Skeletal muscle satellite cell (primary cell): ENCODE data around the gene GPR183.

Experiments
- H3K27me3 ChIP-seq: 2 replicates; pipeline ENCODE4 v1.7.0; 2013; ENCODE audit warnings: low read length; ENCODE audit not compliant: control insufficient read depth, insufficient read depth
- H3K36me3 ChIP-seq: 2 replicates; pipeline ENCODE4 v1.7.0; 2013; ENCODE audit warnings: mild to moderate bottlenecking, control low read depth, low read length; ENCODE audit not compliant: insufficient read depth
- H3K4me1 ChIP-seq: 2 replicates; pipeline ENCODE4 v1.7.0; 2013; ENCODE audit warnings: low read length; ENCODE audit not compliant: control insufficient read depth, insufficient read depth
- H3K4me2 ChIP-seq: 2 replicates; pipeline ENCODE4 v1.7.0; 2013; ENCODE audit warnings: mild to moderate bottlenecking, low read length
- H3K4me3 ChIP-seq: 2 replicates; pipeline ENCODE4 v1.7.0; 2013; ENCODE audit warnings: low read length
- H3K9ac ChIP-seq: 2 replicates; pipeline ENCODE4 v1.7.0; 2013; ENCODE audit warnings: mild to moderate bottlenecking, low read depth, low read length, moderate library complexity
- H3K9me3 ChIP-seq: replicated peaks from 2 replicates; pipeline ENCODE4 v1.7.0; 2013; ENCODE audit warnings: mild to moderate bottlenecking, control low read depth, low read length

GPR183 gene

GRCh38 chr13:99288089-99288488 is 19.1 kb downstream of the GPR183 start:
- Histone ChIP-seq H3K4me3 (no peak overlapping the region), H3K27me3 (no peaks in the 10 kb centered on the region), H3K9me3 (no peaks in the 10 kb centered on the region), H3K9ac (no peak overlapping the region), H3K4me1 (peaks cover 3% of the 10 kb centered on the region), H3K36me3 (no peaks in the 10 kb centered on the region), H3K4me2 (no peak overlapping the region)

GRCh38 chr13:99287551-99287950 is 19.6 kb downstream of the GPR183 start:
- Histone ChIP-seq H3K4me1 (peaks cover 6% of the 10 kb centered on the region), H3K36me3 (no peaks in the 10 kb centered on the region), H3K4me3 (no peak overlapping the region), H3K27me3 (no peaks in the 10 kb centered on the region), H3K9me3 (no peaks in the 10 kb centered on the region), H3K9ac (no peak overlapping the region), H3K4me2 (no peak overlapping the region)

GRCh38 chr13:99285432-99286182 is 21.6 kb downstream of the GPR183 start:
- no peaks in the 10 kb centered on the region for H3K27me3 ChIP-seq
- no peak overlapping the region for H3K4me2 ChIP-seq
- no peaks in the 10 kb centered on the region for H3K9me3 ChIP-seq
- H3K4me3 ChIP-seq = no peak overlapping the region
- no peaks in the 10 kb centered on the region for H3K36me3 ChIP-seq
- no peak overlapping the region for H3K9ac ChIP-seq
- H3K4me1 ChIP-seq = peaks cover 10% of the 10 kb centered on the region

- H3K4me2 ChIP-seq = no peak overlapping the region
- H3K27me3 ChIP-seq = no peaks in the 10 kb centered on the region
- no peak overlapping the region for H3K4me3 ChIP-seq
- H3K9me3 ChIP-seq = no peaks in the 10 kb centered on the region
- no peaks in the 10 kb centered on the region for H3K36me3 ChIP-seq
- peaks cover 10% of the 10 kb centered on the region for H3K4me1 ChIP-seq
- no peak overlapping the region for H3K9ac ChIP-seq
Observed at GRCh38 chr13:99282264-99283231, 24.7 kb downstream of the GPR183 start.

- no peak overlapping the region for H3K4me2 ChIP-seq
- no peaks in the 10 kb centered on the region for H3K27me3 ChIP-seq
- H3K4me3 ChIP-seq = no peak overlapping the region
- no peak overlapping the region for H3K9ac ChIP-seq
- peaks cover 10% of the 10 kb centered on the region for H3K4me1 ChIP-seq
- no peaks in the 10 kb centered on the region for H3K36me3 ChIP-seq
- no peaks in the 10 kb centered on the region for H3K9me3 ChIP-seq
Observed at GRCh38 chr13:99281811-99282263, 25.4 kb downstream of the GPR183 start.

GRCh38 chr13:99280166-99280565 is 27.0 kb downstream of the GPR183 start:
- Histone ChIP-seq H3K4me1 (peaks cover 10% of the 10 kb centered on the region), H3K9me3 (no peaks in the 10 kb centered on the region), H3K4me2 (no peak overlapping the region), H3K27me3 (no peaks in the 10 kb centered on the region), H3K36me3 (no peaks in the 10 kb centered on the region), H3K9ac (no peak overlapping the region), H3K4me3 (no peak overlapping the region)

GRCh38 chr13:99279637-99280036 is 27.6 kb downstream of the GPR183 start:
- no peak overlapping the region for H3K4me3 ChIP-seq
- peaks cover 13% of the 10 kb centered on the region for H3K4me1 ChIP-seq
- H3K9ac ChIP-seq = no peak overlapping the region
- H3K36me3 ChIP-seq = no peaks in the 10 kb centered on the region
- no peaks in the 10 kb centered on the region for H3K27me3 ChIP-seq
- H3K9me3 ChIP-seq = no peaks in the 10 kb centered on the region
- H3K4me2 ChIP-seq = no peak overlapping the region

GRCh38 chr13:99278843-99279242 is 28.4 kb downstream of the GPR183 start:
- H3K4me2 ChIP-seq = no peak overlapping the region
- no peak overlapping the region for H3K9ac ChIP-seq
- no peaks in the 10 kb centered on the region for H3K9me3 ChIP-seq
- no peaks in the 10 kb centered on the region for H3K36me3 ChIP-seq
- H3K4me1 ChIP-seq = peaks cover 13% of the 10 kb centered on the region
- no peak overlapping the region for H3K4me3 ChIP-seq
- no peaks in the 10 kb centered on the region for H3K27me3 ChIP-seq

GRCh38 chr13:99278200-99278599 is 29.0 kb downstream of the GPR183 start:
- Histone ChIP-seq H3K4me1 (peaks cover 11% of the 10 kb centered on the region), H3K27me3 (no peaks in the 10 kb centered on the region), H3K9me3 (no peaks in the 10 kb centered on the region), H3K4me2 (no peak overlapping the region), H3K36me3 (no peaks in the 10 kb centered on the region), H3K9ac (no peak overlapping the region), H3K4me3 (no peak overlapping the region)

- Histone ChIP-seq H3K9ac (no peak overlapping the region), H3K27me3 (no peaks in the 10 kb centered on the region), H3K4me3 (no peak overlapping the region), H3K36me3 (no peaks in the 10 kb centered on the region), H3K4me1 (peaks cover 7% of the 10 kb centered on the region), H3K9me3 (no peaks in the 10 kb centered on the region), H3K4me2 (no peak overlapping the region)
Observed at GRCh38 chr13:99277629-99278028, 29.6 kb downstream of the GPR183 start.

GRCh38 chr13:99276706-99277105 is 30.5 kb downstream of the GPR183 start:
- Histone ChIP-seq H3K9ac (no peak overlapping the region), H3K4me1 (peaks cover 3% of the 10 kb centered on the region), H3K27me3 (no peaks in the 10 kb centered on the region), H3K4me3 (no peak overlapping the region), H3K4me2 (no peak overlapping the region), H3K9me3 (no peaks in the 10 kb centered on the region), H3K36me3 (no peaks in the 10 kb centered on the region)
